DMS153 treated with DMSO at 0.1 percent for 48 hours (cell line): Measurements from ENCODE around the gene DNAH3.
A peak's percentile ranks its signal among the peaks of the same experiment; 100 is the strongest.

Source experiments
- DNase-seq: peaks from one replicate; lab custom pipeline; 2025; ENCODE audit not compliant: unreplicated experiment; lab: John Stamatoyannopoulos, UW

Gene DNAH3

DNA sequence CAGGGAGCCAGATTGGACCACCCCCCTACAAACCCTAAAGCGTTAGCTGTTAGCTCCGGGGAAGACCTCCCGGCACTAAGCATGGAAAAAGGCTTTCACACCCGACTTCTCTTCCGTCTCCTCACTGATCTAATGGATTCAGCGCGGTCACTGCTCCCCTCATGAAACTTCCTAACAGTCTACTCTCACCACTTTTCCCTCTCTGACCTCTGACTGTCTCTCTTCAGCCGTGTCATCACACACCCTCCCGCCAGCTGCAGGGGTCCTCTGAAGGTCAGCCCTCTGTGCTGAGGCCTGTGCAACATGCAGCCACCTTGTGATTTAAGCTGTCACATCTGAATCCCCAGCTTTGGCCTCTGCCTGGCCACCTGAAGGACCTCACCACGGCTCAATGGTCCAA lies 234.4 kb downstream of the DNAH3 start:
- no peak for DNase-seq

DNA sequence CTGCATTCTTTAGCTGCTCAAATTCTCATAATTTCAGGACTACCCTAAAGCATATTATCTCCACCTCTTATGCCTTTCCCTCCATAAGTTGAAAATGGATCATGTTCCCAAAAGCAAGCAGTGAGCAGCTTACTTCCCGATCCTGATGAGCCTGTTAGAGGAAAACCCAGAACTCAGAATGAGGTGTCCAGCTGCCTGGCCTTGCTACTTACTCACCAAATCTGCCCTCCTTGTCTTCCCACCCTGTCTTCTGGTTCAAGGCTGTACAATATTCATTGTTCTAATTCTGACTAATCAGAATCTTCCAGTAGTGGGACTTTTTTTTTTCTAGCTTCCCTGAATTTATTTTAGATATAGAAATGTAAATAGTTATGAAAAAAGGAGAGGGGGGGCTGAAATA lies 239.3 kb downstream of the DNAH3 start:
- no peak for DNase-seq

DNA sequence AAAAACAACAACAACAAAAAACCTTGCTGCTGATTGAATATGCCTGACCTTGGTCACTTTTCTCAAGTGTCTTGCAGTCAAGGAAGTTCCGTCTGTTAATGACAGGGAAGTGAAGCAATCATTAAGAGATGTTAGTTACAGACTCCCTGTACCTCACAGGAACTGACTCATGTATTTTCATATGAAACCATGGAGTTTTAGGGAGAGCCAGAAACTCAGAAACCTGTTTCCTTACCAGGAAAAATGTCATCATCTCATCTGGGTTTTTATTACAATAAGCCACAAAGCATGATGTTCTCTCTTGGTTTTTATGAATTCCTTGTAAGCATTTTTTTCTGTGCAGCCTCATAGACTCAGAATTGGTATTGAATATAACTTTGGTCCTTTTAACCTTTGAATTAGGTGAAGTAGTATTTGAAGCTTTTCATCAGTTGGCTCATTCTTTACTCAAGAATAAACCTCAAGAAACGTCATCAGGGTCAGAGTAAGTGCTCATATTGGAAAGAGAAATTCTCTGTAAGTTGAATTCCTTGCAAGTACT lies 239.8 kb downstream of the DNAH3 start:
- no peak for DNase-seq

GRCh38 chr16:20906341-20907255 lies 244.0 kb downstream of the DNAH3 start:
- no peak for DNase-seq

- DNase-seq, result no peak
These were observed 245.1 kb downstream of the DNAH3 start for GRCh38 chr16:20905576-20905975.

GRCh38 chr16:20904507-20905081 lies 246.1 kb downstream of the DNAH3 start:
- peak; percentile 16 for DNase-seq

DNA sequence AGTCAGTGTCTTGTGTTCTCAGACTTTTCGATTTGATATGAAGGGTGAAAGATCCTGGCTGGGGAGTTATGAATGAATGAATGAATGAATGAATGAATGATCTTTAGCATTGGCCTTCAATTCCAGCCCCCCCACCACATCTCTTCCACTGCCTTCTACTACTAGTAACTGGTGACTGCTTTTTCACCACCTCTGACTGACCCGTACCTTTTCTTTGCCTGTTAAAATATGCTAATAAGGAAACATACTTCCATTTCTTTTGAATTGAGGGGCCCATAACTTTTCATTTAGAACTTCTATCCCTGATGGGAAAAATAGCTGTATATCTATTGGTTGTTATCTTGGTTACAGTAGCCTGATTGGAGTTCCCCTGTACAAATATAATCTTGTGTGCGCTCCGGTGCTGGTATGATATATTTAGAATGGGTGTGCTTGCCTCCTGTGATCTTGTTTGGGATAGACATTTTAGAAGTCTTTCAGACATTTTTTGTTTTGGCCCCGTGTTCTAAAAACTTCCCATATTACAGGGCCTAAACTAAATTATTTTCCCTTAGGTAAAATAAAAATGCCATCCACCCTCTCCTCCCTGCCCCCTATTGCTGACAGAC lies 246.6 kb downstream of the DNAH3 start:
- DNase-seq, result no peak

DNA sequence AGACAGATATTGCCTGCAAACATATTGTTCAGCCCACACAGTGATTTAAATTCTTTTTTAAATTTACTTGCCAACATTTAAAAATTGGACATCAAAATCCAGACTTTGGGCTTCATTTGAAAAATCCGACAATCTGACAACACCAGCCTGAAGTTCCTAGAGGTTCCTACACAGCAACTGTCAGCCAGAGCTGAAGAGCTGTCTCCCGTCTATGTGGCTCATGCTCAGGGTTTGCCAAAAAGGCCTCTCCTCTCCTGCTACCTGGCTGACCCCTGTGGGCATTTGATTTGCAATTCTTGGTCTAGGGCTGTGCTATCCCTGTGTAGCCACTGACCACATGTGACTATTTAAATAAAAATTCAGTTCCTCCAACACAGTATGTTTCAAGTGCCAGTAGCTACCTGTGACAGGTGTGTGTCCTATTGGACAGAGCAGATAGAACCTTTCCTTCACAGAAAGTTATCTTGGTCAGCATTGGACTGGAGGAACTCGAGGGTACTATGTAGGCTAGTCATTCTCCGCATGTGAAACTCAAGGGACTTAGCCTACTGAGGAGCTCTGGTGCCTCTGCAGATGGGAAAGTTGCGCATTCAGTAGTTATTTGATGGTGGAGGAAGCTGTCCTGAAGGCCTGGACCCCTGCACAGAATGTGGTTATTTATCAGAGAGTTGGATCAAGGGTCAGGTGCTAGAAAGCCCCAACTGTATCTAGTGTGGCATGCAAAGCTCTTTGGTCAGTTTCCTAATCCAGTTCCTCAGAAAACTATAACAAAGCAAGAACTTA lies 247.3 kb downstream of the DNAH3 start:
- no peak for DNase-seq

- DNase-seq, result no peak
These were observed 248.2 kb downstream of the DNAH3 start for GRCh38 chr16:20902426-20902825.

DNA sequence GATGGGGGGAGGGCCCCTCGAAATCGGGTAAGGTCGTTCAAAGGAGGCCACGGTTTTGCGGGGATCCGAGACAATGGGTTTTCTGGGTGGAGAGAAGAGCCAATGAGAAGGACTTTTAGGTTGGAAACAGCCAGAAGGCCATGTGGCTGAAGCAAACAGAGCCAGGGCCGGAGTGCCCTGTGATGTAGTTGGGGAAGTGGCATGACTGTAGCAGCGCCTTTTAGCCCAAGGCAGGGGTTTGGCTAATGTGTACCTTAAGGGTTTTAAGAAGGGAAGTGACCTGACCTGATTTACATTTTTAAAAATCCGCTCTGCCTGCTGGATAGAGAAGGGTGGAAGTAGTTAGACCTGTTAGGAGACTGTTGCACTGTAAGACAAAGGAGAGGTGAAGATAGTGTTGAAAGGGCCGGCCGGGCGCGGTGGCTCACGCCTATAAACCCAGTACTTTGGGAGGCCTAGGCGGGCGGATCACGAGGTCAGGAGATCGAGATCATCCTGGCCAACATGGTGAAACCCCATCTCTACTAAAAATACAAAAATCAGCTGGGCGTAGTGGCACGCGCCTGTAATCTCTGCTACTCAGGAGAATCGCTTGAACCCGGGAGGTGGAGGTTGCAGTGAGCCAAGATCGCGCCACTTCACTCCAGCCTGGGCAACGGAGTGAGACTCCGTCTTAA lies 249.1 kb downstream of the DNAH3 start:
- DNase-seq, result peak; percentile 34

DNA sequence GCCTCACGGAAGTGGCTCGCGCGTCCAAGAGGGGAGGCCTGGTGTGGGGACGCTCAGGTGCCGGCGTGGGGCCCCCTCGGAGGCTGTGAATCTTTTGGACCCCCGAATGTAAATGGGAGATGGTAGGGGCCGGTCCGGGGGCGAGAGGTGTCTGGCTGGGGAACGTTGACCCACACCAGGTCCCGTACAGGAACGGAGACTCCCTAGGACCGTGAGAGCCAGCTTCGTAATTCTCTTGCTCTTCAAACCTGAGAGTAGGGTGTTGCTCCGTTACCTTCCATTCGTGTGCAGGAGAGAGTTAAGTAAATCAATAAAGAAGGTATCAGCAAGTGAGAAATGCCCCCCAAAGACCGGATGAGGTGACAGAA lies 249.6 kb downstream of the DNAH3 start:
- no peak for DNase-seq

DNA sequence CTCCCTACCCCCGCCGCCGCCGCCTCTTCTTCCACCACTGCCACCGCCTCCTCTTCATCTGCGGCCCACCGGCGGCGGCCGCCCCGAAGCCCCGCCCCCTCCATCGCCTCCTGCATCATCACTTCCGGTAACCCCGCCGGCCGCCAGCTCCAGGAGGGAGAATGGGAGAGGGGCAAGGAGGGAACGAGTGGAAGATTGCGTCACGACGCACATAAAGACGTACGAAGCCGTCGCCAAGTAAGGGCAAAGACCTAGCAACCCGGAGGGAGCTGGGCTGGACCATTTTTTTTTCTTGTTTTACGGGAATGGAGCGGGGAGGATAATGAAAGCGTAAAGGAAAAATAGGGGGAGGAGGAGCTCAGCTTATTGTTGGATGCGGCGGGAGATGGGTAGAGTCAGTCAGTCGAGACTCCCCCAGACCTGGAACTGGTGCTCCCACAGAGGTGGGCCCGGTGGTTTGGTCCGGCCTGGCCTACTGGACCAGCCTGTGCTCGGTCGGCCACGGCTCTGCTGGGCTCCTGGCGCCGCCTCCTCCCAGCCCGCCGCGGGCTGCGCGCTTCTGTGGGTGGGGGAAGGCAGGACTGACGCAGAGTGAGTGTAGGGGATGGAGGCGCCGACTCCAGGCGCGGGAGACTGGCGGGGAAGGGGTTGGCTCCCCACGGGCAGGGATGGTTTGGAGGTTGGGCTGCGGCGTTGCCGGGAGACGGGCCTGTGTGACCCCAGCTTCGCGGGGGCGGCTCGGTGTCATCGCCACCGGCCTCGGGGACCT lies 250.2 kb downstream of the DNAH3 start, which contains the start of the genes DCUN1D3 and LYRM1:
Gene DCUN1D3, minus strand, starts transcription at position 60 of the 769 bp plus-strand sequence. CDS start 37,820 bp downstream, outside the sequence.
Gene LYRM1, plus strand, starts transcription at position 473 of the 769 bp plus-strand sequence. CDS start 14,785 bp downstream, outside the sequence.
- DNase-seq, result peak; percentile 94

DNA sequence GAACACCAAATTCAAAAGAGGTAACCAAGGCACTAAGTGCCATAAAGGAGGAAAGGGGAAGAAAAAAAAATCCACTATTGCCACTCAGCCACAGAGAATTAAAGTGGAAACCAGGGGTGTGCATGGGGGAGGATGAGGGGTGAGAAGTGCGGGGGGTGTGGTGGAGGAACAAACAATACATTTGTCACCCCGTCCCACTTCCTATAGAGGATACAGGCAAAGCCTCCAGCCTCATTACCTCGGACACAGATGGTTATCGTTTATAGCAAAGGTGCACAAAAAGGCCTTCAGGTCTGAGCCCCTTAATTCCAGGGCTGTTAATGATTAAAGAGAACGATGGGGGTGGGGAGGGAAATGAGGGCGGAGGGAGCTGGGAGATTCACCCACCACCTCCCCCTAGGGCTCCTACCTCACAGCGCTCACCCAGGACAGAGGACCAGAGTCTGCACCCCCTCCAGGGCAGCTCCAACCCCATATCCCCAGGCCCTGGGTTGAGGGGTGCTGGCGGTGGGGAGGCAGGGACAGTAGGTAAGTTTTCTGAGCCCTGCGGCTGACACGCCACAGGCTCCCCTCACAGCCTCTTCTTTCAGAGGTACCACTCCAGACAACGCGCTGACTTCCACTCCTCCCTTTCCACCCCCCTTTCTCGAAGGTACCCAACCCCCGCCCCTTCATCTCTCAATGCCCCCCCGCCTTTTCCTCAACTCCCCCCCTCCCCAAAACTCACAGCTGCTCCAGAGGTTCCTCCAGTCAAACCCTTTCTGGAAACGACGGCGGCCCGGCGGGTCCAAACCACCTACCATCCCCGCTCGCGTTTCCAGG lies 251.0 kb downstream of the DNAH3 start:
- no peak for DNase-seq

GRCh38 chr16:20899071-20899470 lies 251.6 kb downstream of the DNAH3 start:
- DNase-seq, result no peak

DNA sequence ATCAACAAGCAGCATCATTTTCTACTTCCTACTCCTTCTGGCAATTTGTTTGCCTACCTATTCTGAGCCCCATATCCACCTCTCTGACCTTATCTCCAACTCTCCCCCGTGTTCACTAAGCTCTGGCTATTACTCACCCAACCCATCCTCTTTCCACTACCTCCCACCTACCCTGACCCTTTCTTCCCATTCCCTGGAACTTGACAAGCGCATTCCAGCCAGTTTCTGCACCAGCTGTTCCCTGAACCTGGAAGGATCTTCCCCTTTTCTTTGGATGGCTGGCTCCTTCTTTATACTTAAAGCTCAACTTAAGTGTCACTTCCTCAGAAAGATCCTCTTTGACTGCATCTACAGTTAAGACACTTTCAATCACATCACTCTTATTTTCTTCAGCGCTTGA lies 252.7 kb downstream of the DNAH3 start:
- no peak for DNase-seq

GRCh38 chr16:20897253-20897897 lies 253.3 kb downstream of the DNAH3 start:
- DNase-seq, result no peak

GRCh38 chr16:20894388-20894787 lies 256.3 kb downstream of the DNAH3 start:
- no peak for DNase-seq

DNA sequence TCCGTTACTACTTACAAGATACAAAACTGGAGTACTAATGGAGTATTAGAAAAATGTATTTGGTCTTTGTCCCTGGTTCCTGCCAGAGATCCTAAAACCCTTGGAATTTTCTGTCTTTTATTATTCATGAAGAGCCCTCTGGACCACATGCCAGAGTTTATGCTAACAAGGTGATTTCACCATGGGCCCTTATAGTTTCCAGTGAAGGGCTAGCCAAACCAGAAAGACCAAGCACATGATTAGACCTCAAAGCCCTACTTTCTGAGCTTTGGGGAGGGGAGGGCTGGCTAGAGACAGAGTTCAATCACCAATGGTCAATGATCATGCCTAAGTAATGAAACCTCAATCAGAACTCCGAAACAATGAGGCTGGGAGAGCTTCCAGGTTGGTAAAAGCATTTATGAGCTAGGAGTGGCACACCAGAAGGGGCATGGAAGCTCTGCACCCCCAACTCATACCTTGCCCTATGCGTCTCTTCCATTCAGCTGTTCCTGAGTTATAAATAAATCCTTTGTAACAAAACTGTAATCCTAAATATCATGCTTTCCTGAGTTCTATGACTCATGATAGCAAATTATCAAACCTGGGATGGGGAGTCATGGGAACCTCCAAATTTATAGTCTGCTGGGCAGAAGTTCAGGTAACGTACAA lies 260.9 kb downstream of the DNAH3 start:
- no peak for DNase-seq
